IPS-NIHi7 (cell line): ENCODE data around the gene UACA.

Source experiments
- DNase-seq: peaks from one replicate; pipeline ENCODE4 v3.0.0; 2012; ENCODE audit warnings: mixed read lengths; ENCODE audit errors: extremely low spot score

Gene UACA

DNA sequence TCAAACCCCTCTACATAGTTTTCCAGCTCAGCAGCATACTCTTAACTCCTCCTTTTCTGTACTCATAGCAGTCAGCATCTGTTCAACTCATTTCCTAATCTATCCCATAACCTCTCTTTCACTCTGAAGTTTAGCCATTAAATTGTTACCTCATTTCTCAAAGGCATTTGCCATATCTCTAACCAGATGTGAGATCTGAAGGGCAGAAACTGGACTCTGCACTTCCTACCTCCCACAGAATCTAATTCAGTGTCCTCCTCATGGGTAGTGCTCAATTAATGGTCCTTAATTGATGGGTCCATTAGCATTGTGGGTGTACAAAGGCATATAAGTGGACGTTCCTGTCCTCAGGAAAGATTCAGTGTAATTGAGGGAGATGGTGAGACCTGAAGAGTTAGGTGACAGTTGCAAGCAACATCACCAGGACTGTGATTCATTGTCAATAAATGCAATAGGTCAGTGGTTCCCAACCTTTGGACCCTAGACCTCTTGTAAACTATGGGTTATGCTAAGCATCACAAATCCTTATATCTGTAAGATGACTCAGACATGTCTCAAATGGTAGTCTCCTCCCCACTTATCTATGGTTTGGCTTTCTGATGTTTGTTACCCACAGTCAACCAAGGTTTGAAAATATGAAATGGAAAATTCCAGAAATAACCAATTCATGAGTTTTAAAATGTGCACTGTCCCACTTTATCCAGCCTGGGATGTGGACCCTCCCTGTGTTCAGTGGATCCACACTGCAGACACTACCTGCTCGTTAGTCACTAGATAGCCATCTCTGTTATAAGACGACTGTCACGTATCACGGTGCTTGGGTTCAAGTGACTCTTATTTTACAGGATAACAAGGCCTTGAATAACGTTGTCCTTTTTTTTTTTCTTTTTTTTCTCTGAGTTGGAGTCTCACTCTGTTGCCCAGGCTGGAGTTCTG lies 25.0 kb upstream of the UACA start:
- no peak for DNase-seq

DNA sequence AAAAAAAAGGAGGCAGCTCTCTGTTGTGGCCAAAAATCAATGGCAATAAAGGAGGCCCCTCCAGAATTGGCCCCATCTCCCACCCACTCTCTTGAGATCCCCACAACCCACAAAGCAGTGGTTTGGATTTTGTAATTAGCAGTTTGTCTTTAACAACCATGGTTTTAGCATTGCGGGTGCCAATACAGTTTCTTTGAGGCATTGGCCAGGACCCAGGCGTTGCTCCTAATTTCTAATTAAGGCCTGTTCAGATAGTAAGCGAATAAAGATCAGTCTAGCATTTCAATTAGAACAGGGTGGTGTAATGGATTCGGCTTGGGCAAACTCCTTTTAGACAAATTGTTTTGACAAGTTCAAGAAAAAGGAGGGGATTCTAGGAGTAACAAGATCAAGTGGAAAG lies 23.6 kb upstream of the UACA start:
- DNase-seq = no peak

DNA sequence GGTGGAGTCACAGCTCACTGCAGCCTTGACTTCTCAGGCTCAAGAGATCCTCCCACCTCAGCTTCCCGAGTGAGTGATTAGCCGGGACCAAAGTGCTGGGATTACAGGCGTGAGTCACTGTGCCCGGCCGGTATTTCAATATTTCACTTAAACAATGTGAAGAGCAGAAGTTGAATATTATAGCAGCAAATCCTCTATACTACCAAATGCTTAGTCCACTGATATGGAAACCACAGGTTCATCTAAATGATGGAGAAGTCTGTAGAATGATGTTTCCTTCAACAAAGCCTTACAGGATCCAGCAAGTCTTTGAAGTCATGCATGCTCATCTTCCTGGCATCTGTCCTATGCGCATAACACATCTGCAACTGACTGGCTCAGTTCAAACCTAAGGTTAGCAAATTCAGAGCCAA lies 20.3 kb upstream of the UACA start:
- DNase-seq = no peak

DNA sequence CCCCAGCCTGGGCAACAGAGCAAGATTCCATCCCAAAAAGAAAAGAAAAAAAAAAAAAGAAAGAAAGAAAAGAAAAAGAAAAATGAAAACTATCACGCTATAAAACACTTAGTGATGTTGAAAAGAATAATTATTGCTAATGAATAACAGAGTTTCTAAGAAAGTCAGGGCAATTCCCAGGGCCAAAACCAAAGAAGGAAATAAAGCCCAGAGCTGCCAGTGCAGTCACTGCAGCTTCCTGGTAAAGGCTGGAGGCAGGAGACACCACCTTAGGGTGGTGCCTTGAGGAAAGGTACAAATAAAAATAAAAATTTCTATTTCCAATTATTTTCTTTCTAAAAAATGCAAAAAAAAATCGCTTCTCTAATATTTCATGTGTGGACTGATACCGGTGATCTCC lies 19.7 kb upstream of the UACA start:
- no peak for DNase-seq

DNA sequence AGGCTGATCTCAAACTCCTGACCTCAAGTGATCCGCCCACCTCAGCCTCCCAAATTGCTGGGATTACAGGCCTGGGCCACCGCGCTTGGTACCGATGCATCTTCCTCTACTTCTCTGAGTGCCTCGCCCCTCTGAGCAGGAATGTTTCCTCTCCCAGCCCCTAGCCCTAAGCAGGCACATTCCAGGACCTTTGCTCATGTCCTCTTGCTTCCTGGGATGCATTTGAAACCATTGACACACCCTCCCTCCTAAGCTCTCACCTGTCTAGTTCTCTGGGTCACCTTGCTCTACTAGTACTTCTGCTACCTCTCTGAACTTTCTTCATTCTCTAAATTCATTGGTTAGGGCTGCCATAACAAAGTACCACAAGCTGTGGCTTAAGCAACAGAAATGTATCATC lies 17.9 kb upstream of the UACA start:
- DNase-seq = no peak

DNA sequence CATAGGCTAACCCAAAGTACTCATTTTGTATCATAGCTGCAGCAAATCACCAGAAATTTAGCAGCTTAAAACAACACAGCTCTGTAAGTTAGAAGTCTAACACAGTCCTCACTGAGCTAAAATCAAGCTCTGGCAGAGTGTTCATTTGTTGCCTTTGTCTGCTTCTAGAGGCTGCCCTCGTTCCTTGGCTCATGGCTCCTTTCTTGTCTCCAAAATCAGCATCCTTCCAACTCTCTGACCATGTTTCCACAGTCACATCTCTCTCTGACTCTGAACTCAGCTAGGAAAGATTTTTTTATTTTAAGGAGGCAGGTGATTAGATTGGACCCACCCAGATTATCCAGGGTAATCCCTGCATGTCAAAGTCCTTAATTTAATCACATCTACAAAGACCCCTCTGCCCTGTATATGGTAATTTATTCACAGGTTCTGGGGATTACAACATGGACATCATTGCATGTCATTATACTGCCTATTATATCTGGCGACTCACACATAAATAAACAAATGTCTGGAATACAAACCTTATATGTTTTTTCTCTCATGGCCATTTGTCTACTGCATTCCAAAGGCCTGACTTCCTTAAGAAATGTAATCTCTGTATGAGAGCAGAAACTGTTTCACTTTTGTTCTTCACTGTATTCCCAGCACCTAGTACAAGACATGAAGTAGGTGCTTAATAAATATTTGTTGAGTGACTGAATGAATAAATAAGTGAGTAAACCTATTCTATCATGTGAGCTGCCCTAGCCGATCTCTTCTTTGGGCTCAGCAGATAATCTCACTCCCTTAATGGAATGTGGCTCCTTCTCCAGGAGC lies 15.1 kb upstream of the UACA start:
- DNase-seq = no peak

DNA sequence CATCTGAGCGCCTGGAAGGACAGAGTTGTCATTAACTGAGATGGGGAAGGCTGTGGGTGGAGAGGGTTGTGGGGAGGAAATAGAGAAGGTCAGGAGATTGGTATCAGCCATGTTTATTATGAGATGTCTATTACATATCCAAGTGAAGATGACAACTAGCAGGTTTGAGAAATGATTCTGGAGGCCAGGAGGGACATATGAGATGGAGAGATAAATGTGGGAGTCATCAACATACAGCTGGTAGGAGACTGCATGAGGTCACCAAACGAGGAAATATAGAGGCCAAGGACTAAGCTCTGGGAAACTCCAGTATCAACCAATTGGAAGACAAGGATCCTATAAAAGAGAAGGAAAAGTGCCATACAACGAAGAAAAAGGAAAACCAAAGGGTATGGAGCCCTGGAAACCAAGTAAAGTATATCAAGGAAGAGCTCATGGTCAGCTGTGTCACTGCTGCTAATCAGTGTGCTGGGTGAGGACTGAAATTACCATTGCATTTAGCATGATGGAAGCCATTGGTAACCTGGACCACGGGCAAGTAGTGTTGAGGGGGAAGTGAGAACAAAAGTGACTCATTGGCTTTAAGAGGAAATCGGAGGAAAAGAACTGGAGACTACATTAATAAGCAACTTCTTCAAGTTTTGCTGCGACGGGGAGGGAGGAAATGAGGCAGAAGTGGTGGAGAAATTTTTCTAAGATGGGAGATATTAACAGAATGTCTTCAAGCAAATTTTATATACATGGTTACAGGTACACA lies 14.0 kb upstream of the UACA start:
- DNase-seq = no peak

DNA sequence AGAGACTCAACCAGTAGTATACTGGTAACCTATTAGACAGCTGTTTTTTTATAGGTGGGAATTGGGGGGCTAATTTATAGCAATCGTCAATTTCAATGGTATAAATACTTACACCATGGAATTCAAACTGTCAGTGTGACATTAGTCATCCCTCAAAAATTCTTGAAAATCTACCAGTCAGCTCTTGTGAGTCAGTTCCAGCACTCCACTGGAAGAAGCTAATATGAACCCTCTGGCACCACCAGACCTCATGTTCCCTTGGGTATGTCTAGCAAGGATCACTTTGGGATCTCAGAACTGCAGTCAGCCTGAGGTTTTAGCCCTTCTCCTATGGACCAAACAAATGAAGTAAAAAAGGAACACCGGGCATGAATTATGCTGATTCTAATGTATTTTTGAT lies 11.8 kb upstream of the UACA start:
- no peak for DNase-seq

DNA sequence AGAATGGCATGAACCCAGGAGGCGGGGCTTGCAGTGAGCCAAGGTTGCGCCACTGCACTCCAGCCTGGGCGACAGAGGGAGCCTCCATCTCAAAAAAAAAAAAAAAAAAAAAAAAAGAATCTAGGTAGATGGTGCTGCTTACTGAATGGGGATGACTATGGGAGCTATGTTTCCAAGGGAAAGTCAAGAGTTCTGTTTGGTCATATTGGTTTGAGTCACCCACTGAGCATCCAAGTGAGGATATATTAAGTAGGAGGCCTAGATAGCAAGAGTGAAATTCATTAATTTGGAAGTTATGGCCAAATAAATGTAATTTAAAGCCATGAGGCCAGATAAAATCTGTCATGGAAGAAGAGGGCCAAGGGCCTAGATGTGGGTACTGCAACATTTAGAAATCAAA lies 9.0 kb upstream of the UACA start:
- no peak for DNase-seq

DNA sequence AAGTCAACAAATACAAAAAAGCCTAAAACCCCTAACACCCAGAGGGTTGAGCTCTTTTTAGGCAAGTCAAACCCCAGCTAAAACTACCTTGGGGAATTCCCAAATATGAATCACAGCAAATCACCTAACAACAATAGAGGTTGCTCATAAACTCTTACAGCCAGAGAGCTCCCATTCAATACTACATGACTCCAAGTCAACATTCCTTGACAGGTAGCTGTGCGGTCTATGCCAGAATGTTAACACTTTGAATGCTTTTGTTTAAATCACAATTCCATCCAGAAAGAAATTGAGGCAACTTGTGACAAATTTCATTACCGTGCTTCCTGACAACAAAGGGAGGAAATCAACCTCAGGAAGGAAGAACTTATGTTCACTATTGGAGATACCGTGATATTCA lies 7.5 kb upstream of the UACA start:
- no peak for DNase-seq

DNA sequence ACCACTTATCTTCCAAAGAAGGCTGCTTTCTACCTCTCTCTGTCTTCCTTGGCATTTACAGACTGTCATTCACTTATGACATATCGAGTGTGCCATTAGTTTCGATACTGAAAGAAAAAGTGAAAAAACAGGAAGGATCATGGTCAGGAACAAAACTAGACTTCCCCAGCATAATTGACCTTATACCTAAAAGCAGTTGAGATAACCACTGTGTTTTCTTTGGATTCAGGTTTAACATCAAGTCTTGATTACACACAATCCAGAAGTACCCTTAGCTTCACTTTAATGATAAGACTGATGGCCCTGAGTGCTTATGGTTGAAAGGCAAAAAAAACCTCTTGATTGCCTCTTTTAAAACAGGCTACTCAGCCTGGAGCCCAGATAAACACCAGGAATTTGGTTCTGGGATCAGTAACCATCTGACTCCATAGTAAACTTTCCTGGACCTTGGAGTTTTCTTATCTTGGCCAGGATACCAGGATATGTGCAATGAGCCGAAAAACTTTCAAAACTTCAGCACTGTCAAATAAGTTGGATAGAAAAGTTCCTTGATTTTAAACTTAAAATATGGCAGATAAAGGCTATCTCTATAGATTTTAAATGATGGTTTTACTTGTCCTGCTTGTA lies 5.0 kb upstream of the UACA start:
- DNase-seq = no peak

DNA sequence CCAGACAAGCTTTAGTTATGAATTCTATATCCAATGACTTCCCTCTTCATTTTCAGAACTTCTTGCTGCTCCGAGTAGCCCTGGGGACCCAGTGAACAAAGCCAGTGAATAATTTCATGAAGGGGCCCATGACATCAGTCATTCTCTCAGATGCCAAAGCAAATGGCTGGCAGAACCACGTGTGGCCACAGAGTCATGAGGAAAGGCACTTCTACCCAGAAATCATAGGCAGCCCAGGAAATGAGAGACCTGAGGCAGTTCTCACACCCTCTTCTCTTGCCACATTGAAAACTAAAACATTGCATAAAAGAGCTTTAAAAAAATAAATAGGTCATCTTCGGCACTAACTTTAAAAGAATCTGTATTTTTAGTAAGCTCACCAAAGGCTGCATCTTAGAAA lies 4.3 kb upstream of the UACA start:
- DNase-seq = no peak

DNA sequence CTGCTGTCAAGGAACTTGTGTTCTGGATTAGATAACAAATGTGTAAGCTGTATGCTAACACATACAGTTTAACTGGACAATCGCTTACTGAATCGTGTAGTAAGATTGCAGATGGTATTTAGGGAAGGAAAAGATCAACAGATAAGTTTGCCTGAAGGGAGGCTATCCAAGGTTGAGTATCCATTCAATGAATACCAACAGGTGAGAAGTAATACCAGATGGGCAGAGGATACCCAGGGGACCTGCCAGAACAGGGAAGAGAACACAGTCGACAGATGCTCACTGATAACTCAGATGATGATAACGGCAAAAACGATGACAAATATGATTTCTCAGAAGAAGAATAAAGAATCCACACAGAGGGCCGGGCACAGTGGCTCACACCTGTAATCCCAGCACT lies 3.2 kb upstream of the UACA start:
- no peak for DNase-seq

DNA sequence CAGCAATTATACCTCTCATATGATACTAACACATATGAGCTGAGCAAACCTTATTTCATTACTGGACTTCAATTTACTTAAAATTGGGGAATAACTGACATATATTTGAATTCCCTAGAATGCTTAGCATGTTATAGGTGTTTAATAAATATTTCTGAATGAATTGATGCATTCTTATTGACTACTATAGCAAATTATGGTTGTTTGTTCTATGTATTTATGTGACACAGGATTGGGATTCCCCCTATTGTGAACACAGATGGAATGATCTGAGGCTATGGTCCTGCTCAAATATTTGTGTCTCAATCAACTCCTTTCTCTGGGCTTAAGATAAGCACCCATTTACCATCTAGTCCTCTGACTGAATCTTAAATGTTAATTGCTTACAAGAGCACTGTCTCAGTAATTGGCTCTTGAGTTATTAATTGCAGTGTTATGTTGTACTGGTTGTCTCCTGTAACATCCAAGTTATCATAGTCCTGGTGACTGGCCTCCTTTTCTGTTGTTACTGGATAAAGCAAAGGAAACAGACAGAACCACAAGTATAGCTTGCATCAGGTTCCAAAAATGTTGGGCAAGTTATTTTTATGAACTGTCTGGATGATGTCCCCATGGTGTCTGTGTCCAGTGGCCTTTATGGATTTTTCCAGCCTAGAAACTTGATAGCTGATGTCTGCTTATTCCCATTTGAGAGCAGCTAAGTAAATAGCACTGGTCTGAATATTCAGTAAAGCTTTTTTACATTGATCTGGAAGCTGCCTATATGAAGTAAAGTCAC lies 2.3 kb upstream of the UACA start:
- no peak for DNase-seq

DNA sequence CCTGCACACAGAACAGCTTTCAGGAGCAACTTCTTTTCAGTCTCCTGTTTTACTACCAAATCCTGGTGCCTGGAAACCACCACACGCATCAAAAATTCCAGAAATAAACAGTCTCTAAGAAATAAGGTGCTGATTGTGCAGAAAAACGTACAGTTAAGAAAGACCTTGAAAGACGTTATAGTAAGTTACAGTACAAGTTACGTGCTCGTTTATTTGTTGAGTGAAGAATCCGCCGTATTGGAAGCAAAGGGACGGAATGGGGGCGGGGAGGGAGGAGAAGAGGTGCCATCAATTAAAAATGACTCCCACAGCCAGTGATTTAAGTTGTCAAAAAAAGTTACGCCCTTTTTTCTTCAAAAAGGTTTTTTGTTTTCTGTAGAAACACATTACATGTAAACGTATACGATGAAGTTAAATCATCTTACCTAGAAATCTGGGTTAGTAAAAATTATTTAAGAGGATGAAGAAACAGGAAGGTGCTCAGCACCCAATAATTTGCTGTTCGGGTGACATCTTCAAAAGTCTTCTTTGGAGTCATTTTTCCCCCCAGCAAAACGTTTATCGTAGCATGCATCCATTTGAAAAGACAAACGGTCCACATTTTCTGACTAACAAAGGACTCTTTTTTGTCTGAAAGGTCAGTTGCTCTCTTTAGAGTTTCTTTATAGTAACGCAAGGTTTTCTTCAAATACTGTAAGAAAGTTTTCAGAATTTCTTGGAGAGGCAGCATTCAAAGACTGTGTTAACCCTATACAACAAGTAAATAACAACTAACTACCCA lies 782 bp upstream of the UACA start:
- no peak for DNase-seq

DNA sequence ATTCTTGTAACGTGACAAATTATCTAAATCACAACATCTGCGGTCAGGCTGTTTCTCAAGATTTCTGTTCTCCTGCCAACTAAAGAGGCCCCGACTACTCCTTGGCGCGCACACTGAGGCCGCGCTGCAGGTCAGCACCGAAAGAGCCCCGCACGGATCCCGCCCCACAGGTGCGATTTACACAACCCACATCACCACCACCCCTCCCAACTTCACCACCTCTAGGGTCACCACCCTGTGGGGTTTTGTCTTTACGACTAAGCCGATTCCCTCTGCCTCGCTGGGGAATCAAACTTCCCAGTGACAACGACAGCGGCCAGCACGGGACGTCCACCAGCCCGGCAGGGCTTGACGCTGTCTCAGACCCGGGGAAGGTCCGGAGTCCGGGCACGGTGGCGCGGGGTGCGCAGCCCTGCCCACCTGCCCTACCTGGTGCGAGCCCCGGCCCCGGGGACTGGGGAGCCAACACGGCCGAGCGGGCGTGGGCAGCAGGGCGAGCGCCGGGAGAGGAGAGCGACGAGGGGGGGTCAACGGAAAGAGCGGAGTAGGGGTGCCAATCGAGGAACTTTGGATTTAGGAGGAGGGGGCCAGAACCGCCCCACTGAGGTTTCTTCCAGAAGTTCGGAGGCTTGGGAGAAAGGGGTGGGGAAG lies 764 bp downstream of the UACA start:
- DNase-seq = peak; percentile 43

DNA sequence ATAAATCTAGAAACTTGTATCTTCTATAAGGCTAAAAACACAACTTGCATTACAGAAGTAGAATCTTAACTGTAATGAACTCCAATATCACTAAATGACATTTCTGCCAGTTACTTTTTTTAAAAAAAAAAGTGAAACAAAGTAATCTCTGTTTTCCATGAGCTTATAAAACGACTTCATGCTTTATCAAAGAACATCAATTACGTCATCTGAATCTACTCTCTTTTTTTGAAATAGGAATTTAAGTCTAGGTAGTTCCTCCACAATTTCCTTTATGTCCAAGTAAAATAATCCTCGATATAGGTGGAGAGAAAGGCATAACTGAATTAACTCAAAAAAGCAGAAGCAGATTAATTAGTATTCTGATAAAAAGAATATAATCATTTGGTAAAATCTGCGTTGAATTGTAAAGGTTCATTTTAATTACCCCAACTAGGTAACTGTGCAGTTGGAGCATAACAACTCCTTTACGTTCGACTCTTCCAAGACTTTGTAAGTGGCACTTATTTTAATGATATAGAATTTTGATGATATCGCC lies 1.4 kb downstream of the UACA start:
- no peak for DNase-seq

DNA sequence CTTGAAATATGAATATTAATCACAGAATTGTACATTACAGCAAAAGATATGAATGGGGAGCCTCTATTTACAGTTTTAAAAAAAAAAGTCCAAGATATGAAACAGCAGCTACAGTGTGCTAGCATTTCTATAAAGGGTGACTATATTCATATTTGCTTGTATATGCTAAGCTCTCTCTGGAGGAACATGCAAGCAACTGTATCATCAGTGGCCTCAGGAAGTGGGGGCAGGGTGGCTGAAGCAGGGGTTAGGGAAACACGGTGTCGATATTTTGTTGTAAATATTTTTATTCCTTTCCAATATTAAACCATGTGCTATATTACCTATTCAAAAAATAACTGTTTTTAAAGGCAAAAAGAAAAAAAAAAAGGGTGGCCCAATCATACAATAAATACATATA lies 2.3 kb downstream of the UACA start:
- no peak for DNase-seq

DNA sequence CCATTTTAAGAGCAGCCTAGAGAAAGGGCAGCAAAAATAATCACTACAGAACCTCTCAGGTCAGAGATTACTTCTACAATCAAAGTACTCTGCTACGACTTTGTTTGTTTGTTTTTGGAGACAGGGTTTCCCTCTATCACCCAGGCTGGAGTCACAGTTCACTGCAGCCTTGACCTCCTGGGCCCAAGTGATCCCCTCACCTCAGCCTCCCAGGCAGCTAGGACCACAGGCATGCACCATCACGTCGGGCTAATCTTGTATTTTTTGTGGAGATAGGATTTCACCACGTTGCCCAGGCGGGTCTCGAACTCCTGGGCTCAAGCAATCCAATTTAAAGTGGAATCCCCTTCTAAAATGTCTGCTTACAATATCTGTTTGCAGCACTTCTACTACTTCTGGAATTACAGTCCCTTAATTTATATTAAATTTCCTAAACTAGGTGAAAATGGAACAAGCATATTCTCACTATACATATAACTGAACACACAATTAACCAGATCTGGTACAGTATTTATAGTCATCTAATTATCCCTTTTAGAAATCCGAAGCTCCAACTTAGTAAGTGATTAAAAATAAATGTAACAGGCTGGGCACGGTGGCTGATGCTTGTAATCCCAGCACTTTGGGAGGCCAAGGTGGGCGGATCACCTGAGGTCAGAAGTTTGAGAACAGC lies 4.4 kb downstream of the UACA start:
- no peak for DNase-seq
